Measurements from ENCODE around the gene SLC6A9.

SLC6A9 gene

GRCh38 chr1:43970502-43970901, 60.8 kb downstream of the SLC6A9 start:
- TF ChIP-seq, protein P1, sequence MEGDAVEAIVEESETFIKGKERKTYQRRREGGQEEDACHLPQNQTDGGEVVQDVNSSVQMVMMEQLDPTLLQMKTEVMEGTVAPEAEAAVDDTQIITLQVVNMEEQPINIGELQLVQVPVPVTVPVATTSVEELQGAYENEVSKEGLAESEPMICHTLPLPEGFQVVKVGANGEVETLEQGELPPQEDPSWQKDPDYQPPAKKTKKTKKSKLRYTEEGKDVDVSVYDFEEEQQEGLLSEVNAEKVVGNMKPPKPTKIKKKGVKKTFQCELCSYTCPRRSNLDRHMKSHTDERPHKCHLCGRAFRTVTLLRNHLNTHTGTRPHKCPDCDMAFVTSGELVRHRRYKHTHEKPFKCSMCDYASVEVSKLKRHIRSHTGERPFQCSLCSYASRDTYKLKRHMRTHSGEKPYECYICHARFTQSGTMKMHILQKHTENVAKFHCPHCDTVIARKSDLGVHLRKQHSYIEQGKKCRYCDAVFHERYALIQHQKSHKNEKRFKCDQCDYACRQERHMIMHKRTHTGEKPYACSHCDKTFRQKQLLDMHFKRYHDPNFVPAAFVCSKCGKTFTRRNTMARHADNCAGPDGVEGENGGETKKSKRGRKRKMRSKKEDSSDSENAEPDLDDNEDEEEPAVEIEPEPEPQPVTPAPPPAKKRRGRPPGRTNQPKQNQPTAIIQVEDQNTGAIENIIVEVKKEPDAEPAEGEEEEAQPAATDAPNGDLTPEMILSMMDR (IDR thresholded peaks at IDR 0.05; ENCODE audit: borderline replicate concordance, control extremely low read depth, extremely low read depth, insufficient read depth, missing control alignments), result no peak
- in situ Hi-C loops (cut with MboI; ENCODE audit: low sequenced_read_pairs, unreplicated experiment), result no loop called here
- DNase-seq (ENCODE audit: low spot score), result no peak

DNA sequence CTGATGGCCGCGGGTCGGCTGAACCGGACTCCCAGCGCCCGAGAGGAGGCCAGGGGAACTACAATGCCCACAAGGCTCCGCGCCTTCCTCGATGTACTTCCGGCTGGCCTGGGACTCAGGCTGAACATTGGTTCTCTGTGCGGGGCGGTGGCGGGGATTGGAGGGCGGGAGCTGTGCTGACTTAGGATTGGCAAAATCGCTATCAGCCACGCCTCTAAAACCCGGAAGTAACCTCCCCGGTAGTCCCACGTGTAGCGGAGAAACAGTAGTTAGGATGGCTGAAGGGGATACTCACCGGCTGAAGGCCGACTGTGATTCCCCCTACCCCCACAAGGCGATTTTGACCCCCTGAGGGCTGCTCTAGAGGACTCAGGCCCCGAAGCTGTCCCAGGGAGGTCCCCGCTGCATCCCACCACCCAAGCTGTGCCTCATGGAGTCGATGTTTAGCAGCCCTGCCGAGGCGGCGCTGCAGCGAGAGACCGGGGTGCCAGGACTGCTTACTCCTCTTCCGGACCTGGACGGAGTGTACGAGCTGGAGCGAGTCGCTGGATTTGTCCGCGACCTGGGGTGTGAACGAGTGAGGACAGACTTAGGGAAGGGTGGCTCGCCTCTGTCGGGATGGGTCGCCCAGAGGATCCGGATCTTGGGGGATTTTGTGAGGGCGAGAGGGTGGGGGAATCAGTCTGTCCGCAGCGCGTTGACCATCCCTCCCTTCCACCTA, 61.4 kb downstream of the SLC6A9 start, which contains the start of gene DPH2:
Gene DPH2, plus strand, starts transcription at position 265 of the 721 bp plus-strand sequence. Its CDS starts 166 bp downstream, at position 431.
- in situ Hi-C loops (cut with MboI; ENCODE audit: low sequenced_read_pairs, unreplicated experiment), result no loop called here
- peak; percentile 99 for DNase-seq (ENCODE audit: low spot score)
- TF ChIP-seq, protein P1 (IDR thresholded peaks at IDR 0.05; ENCODE audit: borderline replicate concordance, control extremely low read depth, extremely low read depth, insufficient read depth, missing control alignments), result no peak

- TF ChIP-seq, protein P1 (IDR thresholded peaks at IDR 0.05; ENCODE audit: borderline replicate concordance, control extremely low read depth, extremely low read depth, insufficient read depth, missing control alignments), result no peak
- in situ Hi-C loops (cut with MboI; ENCODE audit: low sequenced_read_pairs, unreplicated experiment), result no loop called here
- no peak for DNase-seq (ENCODE audit: low spot score)
Measured at GRCh38 chr1:43969416-43969745, 61.9 kb downstream of the SLC6A9 start.

- DNase-seq (ENCODE audit: low spot score), result peak; percentile 58
- in situ Hi-C loops (cut with MboI; ENCODE audit: low sequenced_read_pairs, unreplicated experiment), result no loop called here
- TF ChIP-seq, protein P1 (IDR thresholded peaks at IDR 0.05; ENCODE audit: borderline replicate concordance, control extremely low read depth, extremely low read depth, insufficient read depth, missing control alignments), result no peak
Measured at GRCh38 chr1:43968348-43968948, 62.8 kb downstream of the SLC6A9 start.

GRCh38 chr1:43965316-43965715, 65.9 kb downstream of the SLC6A9 start:
- in situ Hi-C loops (cut with MboI; ENCODE audit: low sequenced_read_pairs, unreplicated experiment), result no loop called here
- TF ChIP-seq, protein P1 (IDR thresholded peaks at IDR 0.05; ENCODE audit: borderline replicate concordance, control extremely low read depth, extremely low read depth, insufficient read depth, missing control alignments), result no peak
- no peak for DNase-seq (ENCODE audit: low spot score)

DNA sequence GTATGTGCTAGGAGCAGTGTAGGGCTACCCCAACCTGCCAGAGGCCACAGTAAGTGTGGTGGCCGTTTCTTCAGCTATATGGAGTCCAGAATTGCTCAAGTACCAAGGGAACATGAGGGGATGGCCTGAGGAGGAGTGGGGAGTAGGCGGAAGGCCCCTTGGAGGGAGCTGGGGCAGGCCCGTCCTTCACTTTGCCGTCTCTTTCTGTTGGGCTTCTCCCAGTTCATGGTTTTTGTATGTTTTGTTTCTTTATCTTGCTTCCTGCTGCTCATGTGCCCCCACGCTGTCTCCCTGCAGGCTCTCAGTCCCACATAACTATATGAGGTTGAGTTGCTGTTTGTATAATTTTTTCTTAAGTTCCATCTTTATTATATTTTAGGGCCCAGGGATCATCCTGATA, 67.4 kb downstream of the SLC6A9 start:
- no peak for DNase-seq (ENCODE audit: low spot score)
- TF ChIP-seq, protein P1 (IDR thresholded peaks at IDR 0.05; ENCODE audit: borderline replicate concordance, control extremely low read depth, extremely low read depth, insufficient read depth, missing control alignments), result no peak
- in situ Hi-C loops (cut with MboI; ENCODE audit: low sequenced_read_pairs, unreplicated experiment), result no loop called here
